HG03520 (cell line): Measurements from ENCODE around the gene PTPN18.
"Not testable (repeated sequence)": the region's sequence is repeated elsewhere in the genome, so short reads cannot be mapped to it uniquely, and the experiment has no call there.

Source experiments
- ATAC-seq: cut with Tn5 transposase; IDR thresholded peaks from one replicate; pipeline ENCODE4 v1.9.1; 2021; ENCODE audit warnings: mild to moderate bottlenecking, moderate library complexity; ENCODE audit not compliant: unreplicated experiment

The PTPN18 gene, protein sequence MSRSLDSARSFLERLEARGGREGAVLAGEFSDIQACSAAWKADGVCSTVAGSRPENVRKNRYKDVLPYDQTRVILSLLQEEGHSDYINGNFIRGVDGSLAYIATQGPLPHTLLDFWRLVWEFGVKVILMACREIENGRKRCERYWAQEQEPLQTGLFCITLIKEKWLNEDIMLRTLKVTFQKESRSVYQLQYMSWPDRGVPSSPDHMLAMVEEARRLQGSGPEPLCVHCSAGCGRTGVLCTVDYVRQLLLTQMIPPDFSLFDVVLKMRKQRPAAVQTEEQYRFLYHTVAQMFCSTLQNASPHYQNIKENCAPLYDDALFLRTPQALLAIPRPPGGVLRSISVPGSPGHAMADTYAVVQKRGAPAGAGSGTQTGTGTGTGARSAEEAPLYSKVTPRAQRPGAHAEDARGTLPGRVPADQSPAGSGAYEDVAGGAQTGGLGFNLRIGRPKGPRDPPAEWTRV

GRCh38 chr2:130355578-130356431 is at the start of gene PTPN18:
Gene PTPN18, plus strand, starts transcription at chr2:130356056. Its CDS starts 52 bp downstream, at chr2:130356108.
- ATAC-seq, result peak; percentile 91

- ATAC-seq, result no peak
Observed at GRCh38 chr2:130307850-130308249, 48.0 kb upstream of the PTPN18 start.

DNA sequence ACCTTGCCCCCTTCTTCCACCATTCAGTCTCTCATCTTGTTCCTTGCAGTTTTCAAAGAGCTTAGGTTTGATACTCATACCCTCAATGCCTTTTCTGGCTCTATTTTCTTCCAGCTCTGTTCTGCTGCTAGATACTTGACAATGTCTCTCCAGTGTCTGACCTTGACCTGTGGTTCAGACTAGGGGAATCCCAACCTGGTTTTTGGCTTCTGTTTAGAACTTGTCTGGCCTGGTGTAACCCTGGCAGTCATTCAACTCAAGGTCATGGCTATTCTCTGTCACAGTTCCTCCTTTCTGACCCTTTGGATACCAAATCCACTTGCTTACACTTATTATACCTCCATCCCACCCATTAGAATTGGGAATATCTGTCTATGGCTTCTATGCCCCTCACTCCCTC is 45.0 kb upstream of the PTPN18 start:
- ATAC-seq, result peak; percentile 56

- ATAC-seq, result no peak
Observed at GRCh38 chr2:130313812-130314334, 42.0 kb upstream of the PTPN18 start.

DNA sequence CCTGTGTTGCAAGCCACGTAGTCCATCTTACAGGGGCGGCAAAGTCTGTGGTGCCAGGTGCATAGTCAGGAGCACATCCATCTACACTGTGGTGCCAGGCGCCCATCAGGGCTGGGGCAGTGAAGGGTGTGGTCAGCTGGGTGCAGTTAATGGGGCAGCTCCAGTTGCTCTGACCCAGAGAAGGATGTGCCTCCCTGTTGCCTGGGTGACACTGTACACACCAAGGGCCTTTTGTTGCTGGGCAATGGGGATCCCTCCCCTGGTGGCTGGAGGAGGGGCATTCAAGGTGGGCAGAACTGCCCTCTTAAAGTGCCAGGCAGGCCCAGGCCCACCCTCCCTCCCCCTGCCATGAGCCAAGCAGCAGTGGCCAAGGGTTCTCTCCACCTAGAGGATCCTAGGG is 41.5 kb upstream of the PTPN18 start:
- ATAC-seq, result no peak

DNA sequence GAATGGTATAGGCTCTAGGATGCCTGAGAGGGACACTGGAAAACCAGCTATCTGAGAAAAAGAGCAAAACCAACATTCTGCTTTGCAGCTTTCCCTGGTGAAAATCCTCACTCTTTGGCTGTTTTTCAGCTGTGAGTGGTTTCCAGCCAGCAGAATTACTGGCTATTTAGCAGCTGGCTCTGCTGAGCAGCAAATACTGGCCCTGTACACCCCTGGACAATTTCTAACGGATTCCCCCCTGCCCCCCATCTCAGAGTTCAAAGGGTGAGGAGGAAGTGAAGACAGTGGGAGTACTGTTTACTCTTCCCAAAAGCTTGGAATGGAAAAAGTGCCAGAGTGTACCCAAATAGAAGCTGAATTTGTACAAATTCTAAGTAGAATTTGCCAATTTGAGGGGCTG is 39.3 kb upstream of the PTPN18 start:
- ATAC-seq, result no peak

GRCh38 chr2:130318906-130319305 is 37.0 kb upstream of the PTPN18 start:
- ATAC-seq, result no peak

DNA sequence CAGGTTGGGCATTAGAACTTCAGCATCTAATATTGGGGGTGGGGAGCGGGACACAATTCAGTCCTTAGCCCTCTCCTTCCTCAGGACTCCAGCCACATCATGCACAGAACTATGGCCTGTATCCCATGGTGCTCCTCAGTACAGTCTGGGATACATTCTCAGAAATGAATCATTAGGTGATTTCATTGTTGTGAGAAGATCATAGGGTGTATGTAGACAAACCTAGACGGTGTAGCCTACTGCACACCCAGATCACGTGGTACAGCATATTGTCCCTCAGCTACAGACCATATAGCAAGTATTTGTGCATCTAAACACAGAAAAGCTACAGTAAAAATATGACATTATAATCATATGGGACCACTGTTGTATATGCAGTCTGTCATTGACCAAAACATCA is 36.3 kb upstream of the PTPN18 start:
- no peak for ATAC-seq

GRCh38 chr2:130327703-130328527 is 27.9 kb upstream of the PTPN18 start:
- no peak for ATAC-seq

- no peak for ATAC-seq
Observed at GRCh38 chr2:130328710-130329109, 27.1 kb upstream of the PTPN18 start.

DNA sequence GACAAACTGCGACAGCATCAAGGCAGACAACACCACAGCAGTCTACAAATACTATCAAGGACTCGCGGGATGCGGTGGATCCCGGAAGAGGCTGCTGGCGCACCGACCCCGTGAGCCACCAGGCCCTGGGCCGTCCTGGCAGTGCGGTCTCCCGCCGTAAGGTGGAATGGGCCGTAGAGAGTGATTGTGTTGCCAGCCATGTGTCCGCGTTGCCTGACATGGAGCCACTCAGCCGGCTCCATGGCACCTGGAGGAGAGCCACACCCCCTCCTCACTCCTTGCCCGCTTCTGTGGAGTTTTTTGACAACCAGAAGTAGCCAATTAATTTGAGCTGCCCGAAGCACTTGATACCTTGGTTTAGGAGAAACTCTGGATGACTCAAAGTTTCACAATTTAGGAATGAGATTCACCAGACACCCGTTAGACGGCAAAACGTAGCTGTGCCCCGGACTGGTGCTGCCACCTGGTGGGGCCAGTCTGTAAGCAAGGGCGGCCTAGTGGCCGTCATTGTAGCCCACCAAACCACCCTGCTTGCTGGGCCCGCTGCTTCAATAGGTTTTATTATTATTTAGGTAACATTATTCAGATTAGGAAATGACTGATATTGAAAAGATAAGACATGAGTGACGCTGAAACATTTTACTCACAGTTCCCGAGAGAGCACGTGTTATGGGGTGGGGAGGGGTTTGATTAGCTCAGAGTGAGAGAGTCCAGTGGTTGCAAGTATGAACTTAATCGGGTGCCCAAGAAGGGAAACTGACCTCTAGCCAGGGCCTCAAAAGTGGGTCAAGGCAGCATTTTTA is 23.4 kb upstream of the PTPN18 start:
- ATAC-seq, result peak; percentile 95

- ATAC-seq, result not testable (repeated sequence)
Observed at GRCh38 chr2:130333253-130333652, 22.6 kb upstream of the PTPN18 start.

- no peak for ATAC-seq
Observed at GRCh38 chr2:130334026-130334425, 21.8 kb upstream of the PTPN18 start.

GRCh38 chr2:130335226-130335625 is 20.6 kb upstream of the PTPN18 start:
- ATAC-seq, result no peak

- ATAC-seq, result no peak
Observed at GRCh38 chr2:130336150-130336876, 19.5 kb upstream of the PTPN18 start.

GRCh38 chr2:130336877-130337734 is 18.8 kb upstream of the PTPN18 start:
- ATAC-seq, result no peak

DNA sequence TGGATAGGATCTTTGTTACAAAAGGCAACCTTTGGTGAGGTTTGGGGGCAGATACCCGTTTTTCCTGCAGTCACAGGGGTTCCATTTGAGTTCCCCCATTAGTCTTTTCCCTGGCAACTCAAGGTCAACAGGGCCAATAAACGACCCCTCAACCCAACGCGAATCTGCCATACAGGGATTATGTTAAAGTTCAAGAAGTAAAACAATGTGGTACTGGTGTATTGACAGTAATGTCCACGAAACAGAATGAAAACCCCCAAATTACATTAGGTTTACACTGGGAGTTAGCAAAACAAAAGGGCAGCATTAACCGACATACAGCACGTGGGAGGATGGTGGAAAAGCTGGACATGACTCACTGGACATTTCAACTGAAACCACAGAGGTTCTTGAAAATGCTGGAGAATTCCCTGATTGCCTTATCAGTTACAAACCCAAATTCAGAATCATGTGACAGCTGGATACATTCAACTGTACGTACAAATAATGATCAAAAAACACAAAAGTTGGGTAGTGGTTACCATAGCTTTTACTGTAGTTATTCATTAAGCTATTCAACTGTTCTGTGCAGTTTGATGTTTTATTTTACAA is 18.0 kb upstream of the PTPN18 start:
- no peak for ATAC-seq

DNA sequence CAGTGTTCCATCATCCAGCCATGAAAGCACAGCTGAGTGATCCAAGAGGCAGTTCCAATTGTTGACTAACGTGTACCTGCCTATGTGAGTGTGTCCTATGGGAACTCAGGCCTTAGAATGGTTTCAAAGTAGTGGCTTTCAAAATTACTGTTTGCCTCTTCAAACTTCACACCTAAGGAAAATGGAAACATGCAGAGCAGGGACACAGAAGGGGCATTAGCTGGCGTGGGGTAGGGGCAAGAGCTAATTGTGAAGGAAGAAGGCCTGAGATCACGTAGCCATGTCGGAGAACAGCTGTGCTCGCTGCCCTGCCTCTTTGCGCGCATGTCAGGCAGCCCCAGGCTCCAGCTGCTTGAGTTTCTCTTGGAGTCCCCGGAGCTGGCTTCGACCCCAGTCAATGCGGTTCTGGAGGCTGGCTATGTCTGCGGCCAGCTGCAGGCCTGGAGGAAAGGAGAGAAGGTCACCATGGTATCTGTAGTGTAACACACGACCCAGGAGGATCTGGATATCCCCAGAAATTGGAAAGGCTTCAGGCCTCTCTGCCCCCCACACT is 17.0 kb upstream of the PTPN18 start:
- no peak for ATAC-seq
